Muscle of leg (tissue), 16 donors: ENCODE measurements around the gene CT45A10. TPM values are rescaled to one million over a fixed set of nuclear protein-coding genes. Genes with fewer than 3 reads are reported as not detected.
A peak's percentile ranks its signal among the peaks of the same experiment; 100 is the strongest.
"Not testable (repeated sequence)": the region's sequence is repeated elsewhere in the genome, so short reads cannot be mapped to it uniquely, and the experiment has no call there.

Experiments used
- DNase-seq: peaks from one replicate; pipeline ENCODE4 v3.0.0; 2013
- H3K27ac ChIP-seq: one replicate; pipeline ENCODE4 v1.5.1; 2013; ENCODE audit warnings: mild to moderate bottlenecking, low read length, control low read depth
- H3K27me3 ChIP-seq: one replicate; pipeline ENCODE4 v1.6.1; 2013; ENCODE audit warnings: low read length; ENCODE audit not compliant: control insufficient read depth, insufficient read depth
- H3K36me3 ChIP-seq: one replicate; pipeline ENCODE4 v1.6.1; 2013; ENCODE audit warnings: low read length; ENCODE audit not compliant: control insufficient read depth, insufficient read depth
- H3K4me1 ChIP-seq: one replicate; pipeline ENCODE4 v1.6.1; 2013; ENCODE audit warnings: low read length; ENCODE audit not compliant: control insufficient read depth, insufficient read depth
- H3K4me3 ChIP-seq: one replicate; pipeline ENCODE4 v1.5.1; 2013; ENCODE audit warnings: low read length, control low read depth
- H3K9me3 ChIP-seq: replicated peaks from 2 replicates; pipeline ENCODE4 v1.6.1; 2013; ENCODE audit warnings: low read depth, low read length; ENCODE audit not compliant: control insufficient read depth
- WGBS: methylation state at CpG from one replicate; pipeline ENCODE4 v1.1.5; 2013; ENCODE audit warnings: missing lambda C conversion rate; ENCODE audit not compliant: insufficient coverage; 5-methylcytosine and 5-hydroxymethylcytosine counted together
- long read RNA-seq, 11 donors: transcript quantifications; one replicate each; lab custom pipeline, GENCODE V29; 2026
- polyA plus RNA-seq, 8 donors: library from polyadenylated mRNA; unstranded; fragments of 120-200 nt; gene quantifications; one replicate each; pipeline versions ENCODE4 v1.2.1 to v1.2.3, GENCODE V29; 2013; ENCODE audit warnings: inconsistent platforms in 1 of 8, low replicate concordance in 1 of 8; ENCODE audit not compliant: insufficient read length in 8 of 8, insufficient read depth in 1 of 8
- total RNA-seq: library from RNA; stranded (reverse); fragments of 120-200 nt; gene quantifications from one replicate; pipeline ENCODE4 v1.2.4, GENCODE V29; 2013

The CT45A10 gene
- total RNA-seq, result not detected
- not detected for polyA plus RNA-seq
- long read RNA-seq, donor 1, result 0 reads
- long read RNA-seq, donor 2, result 0 reads
- long read RNA-seq, donor 3, result 0 reads
- long read RNA-seq, donor 4, result 0 reads
- long read RNA-seq, donor 5, result 0 reads
- long read RNA-seq, donor 6, result 0 reads
- long read RNA-seq, donor 7, result 0 reads
- long read RNA-seq, donor 8, result 0 reads
- long read RNA-seq, donor 9, result 0 reads
- long read RNA-seq, donor 10, result 0 reads
- long read RNA-seq, donor 11, result 0 reads

DNA sequence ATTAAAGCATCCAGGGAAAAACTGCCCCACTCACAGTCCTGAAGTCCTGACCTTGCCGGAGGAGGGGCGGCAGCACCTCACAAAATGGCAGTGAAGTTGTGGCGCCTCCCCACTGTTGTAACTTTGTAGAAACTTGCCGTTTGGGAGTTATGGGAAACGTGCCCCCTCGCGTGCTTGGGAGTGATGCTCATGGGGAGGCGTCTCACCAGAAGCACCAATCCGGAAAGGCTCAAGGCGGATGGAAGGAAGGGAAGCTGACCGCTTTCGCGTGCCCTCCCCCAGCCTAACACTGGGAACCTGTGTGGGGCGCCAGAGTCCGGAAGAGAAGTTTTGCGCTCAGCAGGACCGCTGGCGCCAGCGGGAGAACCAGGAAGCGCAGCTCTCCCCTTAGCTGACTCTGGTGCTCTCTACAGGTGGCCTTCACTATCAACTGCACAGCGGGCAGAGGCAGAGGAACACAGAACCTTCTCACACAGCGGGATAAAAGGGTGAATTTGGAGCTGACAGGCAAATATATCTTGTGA lies at the start of gene CT45A10, which contains the start of gene SAGE1:
TSS of gene CT45A10 (minus strand) at position 151 of the 524 bp plus-strand sequence. CDS start 8,100 bp downstream, outside the sequence.
TSS of gene SAGE1 (plus strand) at position 423 of the 524 bp plus-strand sequence. CDS start 2,527 bp downstream, outside the sequence.
- Histone ChIP-seq H3K4me1 (no peaks in the 10 kb centered on the region), H3K9me3 (no peaks in the 10 kb centered on the region), H3K27ac (no peak within 1 kb of the TSS), H3K27me3 (peaks cover 3% of the 10 kb centered on the region), H3K4me3 (no peak within 1 kb of the TSS), H3K36me3 (no peaks in the 10 kb centered on the region)
- WGBS, result 71% methylated on average over 20 of the region's 22 CpGs
- no peak for DNase-seq

GRCh38 chrX:135931644-135932487 lies 38.6 kb upstream of the CT45A10 start:
- Histone ChIP-seq H3K4me1 (no peaks in the 10 kb centered on the region), H3K27me3 (peaks cover 23% of the 10 kb centered on the region)
- WGBS, result 35% methylated on average over 9 of the region's 19 CpGs

DNA sequence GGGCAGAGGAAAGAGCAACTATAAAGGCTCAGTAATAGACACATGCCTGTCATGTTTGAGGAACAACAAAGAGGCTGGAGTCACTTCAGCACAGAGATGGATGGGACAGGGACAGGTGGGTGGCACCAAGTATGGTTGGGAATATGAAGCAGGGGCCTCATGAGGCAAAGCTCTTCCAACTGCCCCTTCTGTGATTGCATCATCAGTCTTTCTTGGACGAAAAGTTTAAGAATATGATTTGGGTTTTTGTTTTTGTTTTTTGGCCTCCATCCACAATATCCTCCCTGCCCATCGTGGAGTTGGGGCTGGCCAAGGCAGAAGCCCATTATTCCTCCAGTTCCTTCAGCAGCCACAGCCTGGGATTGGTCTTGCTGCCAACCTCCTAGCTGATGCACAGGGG lies 34.7 kb upstream of the CT45A10 start:
- 13% methylated on average over 1 of the region's 2 CpGs for WGBS
- H3K27ac ChIP-seq, result no peak overlapping the region
- DNase-seq, result no peak

More at GRCh38 chrX:135931644-135932487, 38.6 kb upstream of the CT45A10 start:
- no peak overlapping the region for H3K4me3 ChIP-seq
- DNase-seq, result peak; percentile 25
- no peaks in the 10 kb centered on the region for H3K36me3 ChIP-seq
- H3K9me3 ChIP-seq, result no peaks in the 10 kb centered on the region
- H3K27ac ChIP-seq, result no peak overlapping the region

GRCh38 chrX:135923353-135923752 lies 30.1 kb upstream of the CT45A10 start:
- Histone ChIP-seq H3K27ac (no peak overlapping the region), H3K36me3 (no peaks in the 10 kb centered on the region), H3K9me3 (no peaks in the 10 kb centered on the region), H3K4me1 (no peaks in the 10 kb centered on the region), H3K4me3 (no peak overlapping the region), H3K27me3 (peaks cover 18% of the 10 kb centered on the region)
- DNase-seq, result no peak
- 40% methylated on average over 3 of the region's 5 CpGs for WGBS

More for the DNA sequence above, 34.7 kb upstream of the CT45A10 start:
- H3K4me3 ChIP-seq, result no peak overlapping the region
- peaks cover 29% of the 10 kb centered on the region for H3K27me3 ChIP-seq
- no peaks in the 10 kb centered on the region for H3K36me3 ChIP-seq
- H3K9me3 ChIP-seq, result no peaks in the 10 kb centered on the region
- H3K4me1 ChIP-seq, result no peaks in the 10 kb centered on the region

GRCh38 chrX:135920516-135920915 lies 27.3 kb upstream of the CT45A10 start:
- H3K36me3 ChIP-seq, H3K4me1 ChIP-seq, H3K27ac ChIP-seq, H3K4me3 ChIP-seq, DNase-seq, H3K9me3 ChIP-seq: not testable (repeated sequence)
- H3K27me3 ChIP-seq, result peaks cover 19% of the 10 kb centered on the region
- WGBS, result no CpG with 5 or more reads among the region's 1 CpG

DNA sequence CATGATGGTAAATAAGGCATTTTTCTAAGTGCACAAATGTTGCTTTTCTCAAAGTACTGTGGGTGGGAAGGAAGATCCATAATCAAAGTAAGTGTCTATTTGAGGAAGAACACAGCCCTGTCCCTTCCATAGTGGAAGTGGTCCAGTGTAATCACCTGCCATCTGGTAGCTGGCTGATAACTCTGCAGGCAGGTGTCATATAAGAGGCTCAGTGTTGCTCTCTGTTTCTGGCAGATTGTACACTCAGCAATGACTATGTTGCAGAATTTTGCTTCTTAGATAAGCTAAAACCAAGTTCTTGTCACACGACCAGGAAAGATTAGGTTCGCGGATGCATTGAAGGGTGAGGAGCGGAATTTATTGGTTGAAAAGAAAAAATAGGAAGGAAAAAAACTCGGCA lies 21.2 kb upstream of the CT45A10 start:
- no peaks in the 10 kb centered on the region for H3K4me1 ChIP-seq
- WGBS, result 61% methylated on average over 5 of the region's 5 CpGs
- peaks cover 17% of the 10 kb centered on the region for H3K27me3 ChIP-seq
- no peaks in the 10 kb centered on the region for H3K9me3 ChIP-seq
- H3K36me3 ChIP-seq, result no peaks in the 10 kb centered on the region
- H3K4me3 ChIP-seq, result no peak overlapping the region
- H3K27ac ChIP-seq, result no peak overlapping the region
- no peak for DNase-seq

GRCh38 chrX:135910251-135910650 lies 17.0 kb upstream of the CT45A10 start:
- Histone ChIP-seq H3K9me3 (no peaks in the 10 kb centered on the region), H3K4me1 (no peaks in the 10 kb centered on the region), H3K27me3 (peaks cover 5% of the 10 kb centered on the region), H3K4me3 (no peak overlapping the region), H3K36me3 (no peaks in the 10 kb centered on the region), H3K27ac (no peak overlapping the region)
- WGBS, result 57% methylated on average over 2 of the region's 5 CpGs
- no peak for DNase-seq

DNA sequence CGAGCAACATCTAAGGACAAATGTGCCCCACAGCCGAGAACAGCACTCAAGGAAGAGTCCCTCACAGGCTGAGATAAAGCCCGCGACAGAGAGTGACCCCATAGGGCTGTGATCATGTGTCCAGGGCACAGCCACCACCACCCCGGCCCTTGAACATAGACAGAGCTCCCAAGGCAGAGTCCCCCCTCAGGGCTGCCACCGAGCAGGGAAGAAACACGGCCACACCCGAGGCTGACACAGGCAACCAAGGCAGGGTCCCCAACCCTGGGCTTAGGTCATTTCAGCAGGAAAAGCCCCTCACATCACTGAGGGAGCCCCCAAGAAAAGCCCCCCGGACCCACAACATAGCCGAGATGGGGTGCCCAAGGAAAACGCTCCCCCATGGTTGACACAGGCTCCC lies 463 bp downstream of the CT45A10 start:
- Histone ChIP-seq H3K9me3 (no peaks in the 10 kb centered on the region), H3K27ac (no peak overlapping the region), H3K4me1 (no peaks in the 10 kb centered on the region), H3K4me3 (no peak overlapping the region), H3K36me3 (no peaks in the 10 kb centered on the region), H3K27me3 (peaks cover 3% of the 10 kb centered on the region)
- WGBS, result 88% methylated on average over 7 of the region's 11 CpGs
- no peak for DNase-seq

- no peak overlapping the region for H3K4me3 ChIP-seq
- no peaks in the 10 kb centered on the region for H3K36me3 ChIP-seq
- H3K9me3 ChIP-seq, result no peaks in the 10 kb centered on the region
- no peak overlapping the region for H3K27ac ChIP-seq
- 83% methylated on average over 13 of the region's 14 CpGs for WGBS
- H3K4me1 ChIP-seq, result no peaks in the 10 kb centered on the region
- peaks cover 3% of the 10 kb centered on the region for H3K27me3 ChIP-seq
- no peak for DNase-seq
These were observed 3.1 kb downstream of the CT45A10 start for GRCh38 chrX:135890087-135890585.

DNA sequence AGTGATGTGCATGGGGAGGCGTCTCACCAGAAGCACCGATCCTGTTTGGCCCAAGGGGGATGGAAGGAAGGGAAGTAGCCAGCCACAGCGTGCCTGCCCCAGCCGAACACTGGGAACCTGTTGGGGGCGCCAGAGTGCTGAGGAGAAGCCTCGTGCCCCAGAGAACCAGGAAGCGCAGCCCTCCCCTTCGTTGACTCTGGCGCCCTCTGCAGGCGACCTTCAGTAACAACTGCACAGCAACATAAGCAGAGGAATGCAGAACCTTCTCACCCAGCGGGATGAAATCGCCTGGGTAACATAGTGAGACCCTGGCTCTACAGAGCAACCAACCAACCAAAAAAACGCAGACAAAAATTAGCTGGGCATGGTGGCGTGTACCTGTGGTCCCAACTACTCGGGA lies 4.3 kb downstream of the CT45A10 start:
- WGBS, result 60% methylated on average over 1 of the region's 15 CpGs
- DNase-seq, result not testable (repeated sequence)

More for the DNA sequence above, 4.3 kb downstream of the CT45A10 start:
- H3K4me3 ChIP-seq, H3K27me3 ChIP-seq, H3K27ac ChIP-seq, H3K9me3 ChIP-seq, H3K36me3 ChIP-seq, H3K4me1 ChIP-seq: not testable (repeated sequence)
